Epithelial cell of esophagus (primary cell): ENCODE data around the gene RGS6.

Experiments used
- DNase-seq: peaks from one replicate; pipeline ENCODE4 v3.0.0; 2010; ENCODE audit warnings: low read depth
- H3K4me3 ChIP-seq: 2 replicates; pipeline ENCODE4 v1.5.1; 2011; ENCODE audit warnings: mild to moderate bottlenecking, low read length, control low read depth
- CTCF ChIP-seq: IDR thresholded peaks from 2 replicates; pipeline ENCODE4 v1.5.1; 2011; ENCODE audit warnings: low read depth, mild to moderate bottlenecking, low read length, control low read depth, inconsistent platforms; ENCODE audit not compliant: insufficient read depth; ENCODE audit errors: missing control alignments

RGS6 gene

GRCh38 chr14:72589652-72590051 is 657.4 kb downstream of the RGS6 start:
- no peak for DNase-seq
- H3K4me3 ChIP-seq, result no peak overlapping the region
- no peak for TF ChIP-seq CTCF

- no peak for TF ChIP-seq CTCF
- H3K4me3 ChIP-seq, result no peak overlapping the region
- no peak for DNase-seq
Measured at GRCh38 chr14:72590577-72590976, 658.3 kb downstream of the RGS6 start.

GRCh38 chr14:72591391-72591790 is 659.2 kb downstream of the RGS6 start:
- H3K4me3 ChIP-seq, result no peak overlapping the region
- TF ChIP-seq CTCF, result no peak
- no peak for DNase-seq

GRCh38 chr14:72594099-72594901 is 662.1 kb downstream of the RGS6 start:
- no peak for DNase-seq
- H3K4me3 ChIP-seq, result no peak overlapping the region
- TF ChIP-seq CTCF, result no peak

GRCh38 chr14:72595152-72595862 is 663.1 kb downstream of the RGS6 start:
- TF ChIP-seq CTCF, result no peak
- H3K4me3 ChIP-seq, result no peak overlapping the region
- no peak for DNase-seq

- no peak for TF ChIP-seq CTCF
- no peak for DNase-seq
- no peak overlapping the region for H3K4me3 ChIP-seq
Measured at GRCh38 chr14:72597252-72598233, 665.3 kb downstream of the RGS6 start.
